ENCODE measurements around the gene PRRC2C.
"Not testable (repeated sequence)": the region's sequence is repeated elsewhere in the genome, so short reads cannot be mapped to it uniquely, and the experiment has no call there.

Gene PRRC2C

GRCh38 chr1:171485375-171486047 lies at the start of gene PRRC2C:
PRRC2C (plus strand) TSS chr1:171485530; CDS start chr1:171512089, 26,559 bp downstream.
- peak; percentile 95 for DNase-seq

- no peak for DNase-seq
These were observed 46.9 kb upstream of the PRRC2C start for GRCh38 chr1:171438441-171438840.

GRCh38 chr1:171440201-171440600 lies 45.1 kb upstream of the PRRC2C start:
- DNase-seq, result not testable (repeated sequence)

- not testable (repeated sequence) for DNase-seq
These were observed 43.9 kb upstream of the PRRC2C start for GRCh38 chr1:171441278-171441895.

- DNase-seq, result no peak
These were observed 38.9 kb upstream of the PRRC2C start for GRCh38 chr1:171446386-171446785.

GRCh38 chr1:171455967-171456366 lies 29.4 kb upstream of the PRRC2C start:
- no peak for DNase-seq

GRCh38 chr1:171457412-171457811 lies 27.9 kb upstream of the PRRC2C start:
- DNase-seq, result no peak

- DNase-seq, result no peak
These were observed 25.2 kb upstream of the PRRC2C start for GRCh38 chr1:171460018-171460620.

GRCh38 chr1:171467626-171468025 lies 17.7 kb upstream of the PRRC2C start:
- DNase-seq, result no peak

- no peak for DNase-seq
These were observed 17.1 kb upstream of the PRRC2C start for GRCh38 chr1:171468120-171468750.

- DNase-seq, result no peak
These were observed 14.6 kb upstream of the PRRC2C start for GRCh38 chr1:171470726-171471125.

GRCh38 chr1:171472183-171472647 lies 13.1 kb upstream of the PRRC2C start:
- no peak for DNase-seq

- no peak for DNase-seq
These were observed 8.5 kb upstream of the PRRC2C start for GRCh38 chr1:171476829-171477228.

GRCh38 chr1:171477804-171478203 lies 7.5 kb upstream of the PRRC2C start:
- DNase-seq, result no peak

GRCh38 chr1:171480035-171480434 lies 5.3 kb upstream of the PRRC2C start:
- DNase-seq, result no peak

GRCh38 chr1:171484760-171485374 lies 463 bp upstream of the PRRC2C start:
- DNase-seq, result no peak

- DNase-seq, result peak; percentile 93
These were observed 754 bp downstream of the PRRC2C start for GRCh38 chr1:171486048-171486519.

- DNase-seq, result no peak
These were observed 1.7 kb downstream of the PRRC2C start for GRCh38 chr1:171487038-171487437.

- DNase-seq, result no peak
These were observed 3.0 kb downstream of the PRRC2C start for GRCh38 chr1:171488190-171488929.

GRCh38 chr1:171494076-171494475 lies 8.7 kb downstream of the PRRC2C start:
- DNase-seq, result no peak

- DNase-seq, result no peak
These were observed 10.1 kb downstream of the PRRC2C start for GRCh38 chr1:171495444-171495843.

GRCh38 chr1:171500304-171500703 lies 15.0 kb downstream of the PRRC2C start:
- no peak for DNase-seq

Measured in CD4-positive, alpha-beta T cell treated with Interleukin-10 for 1 hour (primary cell).